Right ventricle myocardium inferior (tissue), 1 donor: Measurements from ENCODE around the gene ANAPC1. TPM values are rescaled to one million over a fixed set of nuclear protein-coding genes. Genes with fewer than 3 reads are reported as not detected.
"Not testable (repeated sequence)": the region's sequence is repeated elsewhere in the genome, so short reads cannot be mapped to it uniquely, and the experiment has no call there.

ENCODE experiments used
- ATAC-seq: fragments of 200-7000 bp; cut with Tn5 transposase; one replicate; pipeline ENCODE4 v1.9.1; 2020; ENCODE audit warnings: mild to moderate bottlenecking, moderate library complexity
- DNase-seq: peaks from one replicate; pipeline ENCODE4 v3.0.0; 2021; ENCODE audit errors: missing footprints
- intact Hi-C: fragments of 100-400 bp; cut with DNase I; formaldehyde crosslinking; loops from one replicate; pipeline ENCODE4 v1.11.0; 2022
- microRNA-seq: library from miRNA; unstranded; fragments of <30 nt; microRNA quantifications from one replicate; pipeline ENCODE4 v1.2.0, GENCODE V29; 2020
- total RNA-seq: library from RNA; stranded (reverse); fragmentation: NEBNext Ultra II Directional; extraction: Animal tissue kit (Norgen Biotek cat#: 25700); gene quantifications from one replicate; pipeline ENCODE4 v1.2.1, GENCODE V29; 2021
- donor health status: DM: no; HTN: yes; CAD: no; lungs with severe emphysema.

Gene ANAPC1
- total RNA-seq, 1 donor from 2014 or later = 18.6 TPM

DNA sequence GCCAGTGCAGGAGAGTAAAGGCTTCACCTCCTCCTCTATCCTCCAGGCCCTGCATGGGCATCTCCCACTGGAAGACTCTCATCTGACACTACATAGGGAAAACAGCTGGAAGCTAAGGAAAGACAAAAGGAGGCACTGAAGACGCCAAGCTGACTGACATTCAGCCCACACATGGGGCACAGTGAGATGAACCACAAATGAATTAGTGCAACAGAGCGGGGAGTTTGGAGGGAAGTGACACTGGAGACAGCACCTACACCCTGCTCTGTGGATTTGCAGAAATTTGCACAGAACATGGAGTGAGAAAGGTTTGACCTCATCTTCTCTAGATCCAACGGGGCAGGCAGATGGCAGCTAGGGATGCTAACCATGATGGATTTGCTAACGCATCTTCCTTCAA is 119.8 kb downstream of the ANAPC1 start:
- ATAC-seq, intact Hi-C loops, DNase-seq: not testable (repeated sequence)

- DNase-seq, intact Hi-C loops, ATAC-seq: not testable (repeated sequence)
These were observed 123.2 kb downstream of the ANAPC1 start for GRCh38 chr2:111760697-111761284.

GRCh38 chr2:111752533-111752932 is 131.5 kb downstream of the ANAPC1 start:
- intact Hi-C loops, DNase-seq, ATAC-seq: not testable (repeated sequence)

DNA sequence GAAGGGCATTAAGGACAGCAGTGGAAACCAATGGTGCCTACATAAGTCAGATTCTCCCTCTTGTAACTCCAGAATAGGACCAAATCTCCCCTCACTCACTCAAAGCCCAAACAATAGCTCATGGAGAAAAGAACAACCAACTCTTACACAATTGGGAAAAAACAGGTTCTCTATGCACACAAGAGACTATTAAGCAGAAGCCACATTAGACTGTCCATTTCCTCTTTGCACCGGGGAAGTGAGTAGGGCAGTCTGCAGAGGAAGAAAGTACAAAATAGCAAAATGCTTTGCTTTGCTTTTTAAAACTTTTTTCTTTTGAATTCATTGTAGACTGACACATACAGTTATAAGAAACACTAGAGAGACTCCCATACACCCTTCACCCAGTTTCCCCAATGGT is 133.4 kb downstream of the ANAPC1 start:
- intact Hi-C loops, ATAC-seq, DNase-seq: not testable (repeated sequence)

- DNase-seq = not testable (repeated sequence)
These were observed 135.6 kb downstream of the ANAPC1 start for GRCh38 chr2:111748429-111748828.

DNA sequence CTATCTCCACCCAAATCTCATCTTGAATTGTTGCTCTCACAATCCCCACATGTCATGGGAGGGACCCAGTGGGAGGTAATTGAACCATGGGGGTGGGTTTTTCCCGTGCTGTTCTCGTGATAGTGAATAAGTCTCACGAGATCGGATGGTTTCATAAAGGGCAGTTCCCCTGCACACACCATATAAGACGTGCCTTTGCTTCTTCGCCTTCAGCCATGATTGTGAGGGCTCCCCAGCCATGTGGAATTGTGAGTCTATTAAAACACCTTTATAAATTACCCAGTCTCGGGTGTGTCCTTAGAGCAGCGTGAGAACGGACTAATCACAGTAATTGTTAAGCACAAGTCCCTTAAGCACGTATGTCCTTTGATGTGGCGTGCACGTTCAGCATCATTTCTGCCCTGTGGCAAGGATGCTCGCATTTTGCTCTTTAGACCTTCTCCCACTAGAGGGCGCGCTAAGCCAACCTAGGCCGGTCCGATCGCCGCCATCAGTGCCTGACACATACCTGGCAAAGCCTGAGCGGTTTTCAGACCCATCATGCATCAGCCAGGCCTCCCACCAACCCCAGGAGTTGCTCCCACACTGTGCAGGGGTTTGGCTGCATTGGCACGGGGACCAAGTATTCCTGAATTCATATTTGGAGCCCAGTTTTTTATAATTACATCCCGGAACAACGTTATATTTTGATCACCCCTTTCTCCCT is 136.4 kb downstream of the ANAPC1 start:
- ATAC-seq (peak; percentile 63), DNase-seq (peak; percentile 45)
- intact Hi-C loops = not testable (repeated sequence)

More at GRCh38 chr2:111748429-111748828, 135.6 kb downstream of the ANAPC1 start:
- intact Hi-C loops, ATAC-seq: not testable (repeated sequence)

DNA sequence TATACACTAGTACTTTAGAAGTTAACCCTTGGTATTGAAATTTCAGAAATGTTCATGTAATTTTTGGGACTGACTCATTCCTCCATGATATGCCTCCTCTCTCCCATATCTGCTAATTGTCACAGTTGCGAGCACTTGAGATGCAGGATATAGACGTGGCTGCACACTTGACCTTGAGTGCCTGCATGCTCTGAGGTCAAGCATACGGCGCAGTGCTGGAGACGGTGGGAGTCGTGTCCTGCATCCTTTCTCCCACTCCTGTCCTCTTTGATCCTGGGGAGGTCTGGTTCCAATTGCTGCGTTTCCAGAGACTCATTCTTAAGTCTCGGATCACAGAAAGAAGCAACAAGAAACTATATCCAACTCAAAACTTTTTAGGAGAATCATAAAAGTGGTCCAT is 139.2 kb downstream of the ANAPC1 start:
- intact Hi-C loops, DNase-seq, ATAC-seq: not testable (repeated sequence)

DNA sequence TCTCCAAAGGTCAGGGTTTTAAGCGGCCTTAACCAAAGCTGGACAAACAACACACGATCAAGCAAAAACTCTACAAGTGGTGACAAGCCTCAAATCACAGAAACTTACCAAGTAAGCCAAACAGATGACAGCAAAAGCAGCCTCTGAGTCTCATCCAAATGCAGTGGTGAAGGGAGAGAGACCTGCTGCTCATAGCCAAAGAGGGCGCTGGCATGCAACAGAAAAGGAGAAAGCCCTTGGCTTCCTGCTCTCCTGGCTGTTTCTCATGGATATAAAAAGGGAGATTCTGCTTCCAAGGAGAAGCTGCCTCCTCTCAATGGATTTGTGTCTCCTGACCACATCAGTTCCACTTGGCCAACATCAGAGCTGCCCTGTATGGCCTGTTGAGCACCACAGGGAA is 142.5 kb downstream of the ANAPC1 start:
- intact Hi-C loops, DNase-seq, ATAC-seq: not testable (repeated sequence)

- DNase-seq, intact Hi-C loops: not testable (repeated sequence)
- peak; percentile 86 for ATAC-seq
These were observed 147.9 kb downstream of the ANAPC1 start for GRCh38 chr2:111735838-111736721.

GRCh38 chr2:111735420-111735819 is 148.6 kb downstream of the ANAPC1 start:
- ATAC-seq = peak; percentile 19
- DNase-seq, intact Hi-C loops: not testable (repeated sequence)

GRCh38 chr2:111729812-111730458 is 154.1 kb downstream of the ANAPC1 start:
- ATAC-seq, intact Hi-C loops, DNase-seq: not testable (repeated sequence)

DNA sequence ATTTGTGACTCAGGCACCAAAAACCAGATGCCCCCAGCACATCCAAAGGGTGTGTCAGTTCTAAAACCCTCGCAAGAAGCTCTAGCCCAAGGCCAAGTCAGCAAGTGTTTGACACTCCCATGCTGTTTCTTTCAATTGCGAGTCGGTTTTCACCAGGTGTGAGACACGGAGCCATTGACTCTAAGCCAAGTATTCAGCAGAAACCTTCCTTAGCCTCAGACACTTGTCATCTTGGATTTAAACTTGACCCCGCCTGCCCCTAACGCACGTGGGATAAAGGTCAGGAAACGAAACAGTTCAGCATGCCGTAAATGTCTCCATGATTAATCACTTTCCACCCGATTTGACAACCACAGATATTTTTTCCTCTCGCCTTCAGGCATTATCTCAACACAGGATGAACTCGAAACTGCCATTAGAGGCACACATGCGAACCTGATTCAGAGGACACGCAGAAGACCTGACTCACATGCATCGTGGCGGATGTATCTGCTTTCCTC is 156.3 kb downstream of the ANAPC1 start:
- intact Hi-C loops = not testable (repeated sequence)

DNA sequence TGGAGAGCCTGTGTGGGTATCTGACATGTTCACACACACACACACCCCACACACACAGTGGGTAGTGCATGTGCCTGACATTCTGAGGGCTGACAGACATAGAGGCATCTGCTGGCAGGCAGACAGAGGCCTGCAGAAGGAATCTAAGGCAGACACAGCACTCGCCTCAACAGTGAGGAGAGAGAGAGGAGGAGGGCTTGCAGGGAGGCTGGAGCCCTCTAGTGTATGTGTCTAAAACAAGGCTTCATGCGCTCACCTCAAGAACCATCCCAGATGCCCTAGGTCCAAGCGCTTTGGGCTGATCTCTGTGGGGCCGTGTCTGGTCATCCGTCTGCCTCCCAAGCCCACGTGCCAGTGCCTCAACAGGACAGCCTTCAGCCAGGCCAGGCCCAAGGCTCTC is 158.3 kb downstream of the ANAPC1 start:
- intact Hi-C loops, DNase-seq: not testable (repeated sequence)
- peak; percentile 58 for ATAC-seq

More for the DNA sequence above, 156.3 kb downstream of the ANAPC1 start:
- not testable (repeated sequence) for ATAC-seq, DNase-seq

GRCh38 chr2:111719610-111720009 is 164.4 kb downstream of the ANAPC1 start:
- ATAC-seq, intact Hi-C loops, DNase-seq: not testable (repeated sequence)

Small RNA genes lying within 50 kb of the gene (microRNA-seq; reads per million reads assigned to microRNA genes)
- gene MIR4771-2 = not detected

Other genes with a start within 250 kb of the ANAPC1 start
- 6.6 TPM for gene MERTK, start 14.4 kb upstream of the ANAPC1 start, total RNA-seq
- 6.5 TPM for gene TMEM87B, start 171.1 kb upstream of the ANAPC1 start, total RNA-seq